Measurements from ENCODE around the gene RCOR3. TPM values are rescaled to one million over a fixed set of nuclear protein-coding genes. Genes with fewer than 3 reads are reported as not detected.

RCOR3 gene
- total and polyA plus RNA-seq, 2 of the 8 experiments (the other 6 are each of a cell fraction or from before 2014, with no cell fraction given): 21.4 to 36.3 TPM

DNA sequence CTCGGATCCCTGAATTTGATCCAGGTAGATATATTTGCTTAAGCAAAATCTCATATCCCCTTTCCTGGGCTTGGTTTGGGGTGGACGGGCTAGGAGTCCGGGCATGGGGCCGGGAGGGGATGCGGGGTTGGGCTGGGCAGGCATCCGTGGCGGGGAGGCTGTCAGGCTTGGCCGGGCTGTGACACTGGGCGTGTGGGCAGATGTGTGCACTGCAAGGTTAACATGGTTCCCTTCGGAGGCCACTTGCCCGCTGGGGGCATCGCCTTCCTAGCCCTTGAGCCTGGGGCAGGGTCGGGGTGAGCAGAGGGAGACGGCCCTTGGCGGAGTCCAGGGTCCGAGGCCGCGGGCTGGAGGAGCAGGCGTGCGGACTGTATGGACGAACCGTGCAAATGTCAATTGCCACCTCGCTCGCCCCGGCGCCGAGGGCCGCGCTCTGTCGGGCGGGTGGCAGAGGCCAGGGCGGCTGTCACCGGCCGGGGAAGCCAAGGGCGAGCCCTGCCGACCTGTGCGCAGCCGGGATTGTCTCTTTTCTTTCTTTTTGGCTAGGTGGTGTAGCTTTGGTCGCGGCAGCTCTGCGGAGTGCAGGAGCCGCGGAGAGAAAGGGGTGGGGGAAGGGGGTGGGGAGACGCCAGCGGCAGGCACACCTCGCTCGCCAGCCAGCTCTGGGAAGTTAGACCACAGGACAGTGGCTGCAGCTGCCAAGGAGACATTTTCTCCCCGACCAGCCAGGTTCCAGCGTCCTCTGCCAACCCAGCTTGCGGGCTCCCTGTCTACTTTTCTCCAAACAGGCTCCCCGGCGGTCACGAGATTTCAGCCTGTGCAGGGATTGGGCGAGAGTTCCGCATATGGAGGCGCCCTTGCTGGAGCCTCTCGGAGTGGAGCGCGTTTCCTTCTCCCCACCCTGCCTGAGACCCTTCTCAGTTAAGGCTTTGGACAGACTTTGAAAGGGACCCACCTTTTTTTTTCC lies 1.3 kb downstream of the RCOR3 start (continued):
- TF ChIP-seq ASH2L (IDR thresholded peaks at IDR 0.05; ENCODE audit: low read length) (no peak), CHD2 (IDR thresholded peaks at IDR 0.05; ENCODE audit: low read length) (0 out of 2 replicates have a peak, but pooled peaks have one; percentile 38), POLR2AphosphoS5 (IDR thresholded peaks at IDR 0.05; ENCODE audit: low read depth, low read length) (peak; percentile 42; the same call in 1 of the 2 replicates)
- TF ChIP-seq, protein P1, sequence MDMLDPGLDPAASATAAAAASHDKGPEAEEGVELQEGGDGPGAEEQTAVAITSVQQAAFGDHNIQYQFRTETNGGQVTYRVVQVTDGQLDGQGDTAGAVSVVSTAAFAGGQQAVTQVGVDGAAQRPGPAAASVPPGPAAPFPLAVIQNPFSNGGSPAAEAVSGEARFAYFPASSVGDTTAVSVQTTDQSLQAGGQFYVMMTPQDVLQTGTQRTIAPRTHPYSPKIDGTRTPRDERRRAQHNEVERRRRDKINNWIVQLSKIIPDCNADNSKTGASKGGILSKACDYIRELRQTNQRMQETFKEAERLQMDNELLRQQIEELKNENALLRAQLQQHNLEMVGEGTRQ (IDR thresholded peaks at IDR 0.05; ENCODE audit: low read length): peak; percentile 40; the same call in 1 of the 2 replicates
